OCI-LY7 (cell line): Measurements from ENCODE around the gene FRMD1. TPM values are rescaled to one million over a fixed set of nuclear protein-coding genes. Genes with fewer than 3 reads are reported as not detected.

Experiments
- BruUV-seq: library from RNA; stranded (reverse); fragments of 400-500 nt; replicated peaks from 2 replicates; lab custom pipeline; 2021; lab: Mats Ljungman, UMichigan
- CTCF ChIA-PET: fragments of 300-600 bp; sonication (Branson Sonifier 250); formaldehyde crosslinking; loops from one replicate; lab custom pipeline; 2022; ENCODE audit warnings: antibody characterized with exemption; ENCODE audit not compliant: unreplicated experiment; lab: Charles Lee
- POLR2A ChIA-PET: fragments of 300-600 bp; sonication (Branson Sonifier 250); formaldehyde crosslinking; loops from one replicate; lab custom pipeline; 2022; ENCODE audit warnings: antibody characterized with exemption; lab: Charles Lee
- DNase-seq: peaks from one replicate; pipeline ENCODE4 v3.0.0-alpha.2; 2015; ENCODE audit warnings: low spot score
- H2AFZ ChIP-seq: fragments of 200-600 bp; sonication (generic), shearing (Covaris generic); 2 replicates; pipeline ENCODE4 v1.6.1; 2014; ENCODE audit warnings: mild to moderate bottlenecking, antibody characterized with exemption, low read length, moderate library complexity
- H3K27ac ChIP-seq: fragments of 200-600 bp; sonication (generic); 2 replicates; pipeline ENCODE4 v1.5.1; 2014; ENCODE audit warnings: mixed run types, low read depth, mild to moderate bottlenecking, moderate library complexity, low read length, inconsistent platforms; ENCODE audit not compliant: poor library complexity, severe bottlenecking
- H3K36me3 ChIP-seq: fragments of 200-600 bp; sonication (generic); 2 replicates; pipeline ENCODE4 v1.6.1; 2014; ENCODE audit warnings: mild to moderate bottlenecking, antibody characterized with exemption, low read length, moderate library complexity, mixed read lengths; ENCODE audit not compliant: insufficient read depth
- H3K4me1 ChIP-seq: fragments of 200-600 bp; sonication (generic); 2 replicates; pipeline ENCODE4 v1.5.1; 2014; ENCODE audit warnings: mild to moderate bottlenecking, low read length; ENCODE audit not compliant: insufficient read depth, poor library complexity, severe bottlenecking
- H3K4me2 ChIP-seq: fragments of 200-600 bp; sonication (generic); 2 replicates; pipeline ENCODE4 v1.6.1; 2014; ENCODE audit warnings: mild to moderate bottlenecking, low read length
- H3K4me3 ChIP-seq: fragments of 200-600 bp; sonication (generic); 2 replicates; pipeline ENCODE4 v1.5.1; 2014; ENCODE audit warnings: mild to moderate bottlenecking, low read depth, low read length; ENCODE audit not compliant: poor library complexity, severe bottlenecking
- H3K79me2 ChIP-seq: fragments of 200-600 bp; sonication (generic); 2 replicates; pipeline ENCODE4 v1.6.1; 2016; ENCODE audit warnings: low read depth, mild to moderate bottlenecking, low read length, moderate library complexity, mixed read lengths; ENCODE audit not compliant: insufficient read depth
- H3K9me2 ChIP-seq: fragments of 200-600 bp; sonication (generic); 2 replicates; pipeline ENCODE4 v1.6.1; 2016; ENCODE audit warnings: mild to moderate bottlenecking, low read length, mixed read lengths; ENCODE audit not compliant: insufficient read depth
- H3K9me3 ChIP-seq: fragments of 200-600 bp; sonication (generic); 2 replicates; pipeline ENCODE4 v1.6.1; 2014; ENCODE audit warnings: mild to moderate bottlenecking, mixed run types, low read length, mixed read lengths
- H4K20me1 ChIP-seq: fragments of 200-600 bp; sonication (generic); 2 replicates; pipeline ENCODE4 v1.6.1; 2014; ENCODE audit warnings: mild to moderate bottlenecking, antibody characterized with exemption, low read length, moderate library complexity, mixed read lengths; ENCODE audit not compliant: insufficient read depth
- EZH2phosphoT487 ChIP-seq: fragments of 200-600 bp; sonication (generic); IDR thresholded peaks from 2 replicates; pipeline ENCODE4 v1.6.1; 2018; ENCODE audit warnings: low read depth, borderline replicate concordance, mild to moderate bottlenecking, mixed run types, antibody characterized with exemption, low read length, moderate library complexity, mixed read lengths
- intact Hi-C: fragments of 100-400 bp; cut with micrococcal nuclease; formaldehyde crosslinking; loops from one replicate; pipeline ENCODE4 v1.10.0; 2022; ENCODE audit not compliant: unreplicated experiment
- total RNA-seq, 2 experiments: library from RNA; depleted of rRNA in 1 of 2; stranded (reverse); fragments of >200 nt in 1 of 2; shearing (Covaris generic) in 1 of 2; gene quantifications; 2 replicates each; pipeline ENCODE4 v1.2.3, GENCODE V29; 2014 to 2022
- TF ChIP-seq, protein P1 (sequence below): fragments of 200-600 bp; sonication (generic); conservative IDR thresholded peaks from 2 replicates; pipeline ENCODE4 v1.5.1; 2014; ENCODE audit warnings: mild to moderate bottlenecking, antibody characterized with exemption, low read length, moderate library complexity, mixed read lengths

The FRMD1 gene
- total RNA-seq, 2 experiments from 2014 or later: not detected

DNA sequence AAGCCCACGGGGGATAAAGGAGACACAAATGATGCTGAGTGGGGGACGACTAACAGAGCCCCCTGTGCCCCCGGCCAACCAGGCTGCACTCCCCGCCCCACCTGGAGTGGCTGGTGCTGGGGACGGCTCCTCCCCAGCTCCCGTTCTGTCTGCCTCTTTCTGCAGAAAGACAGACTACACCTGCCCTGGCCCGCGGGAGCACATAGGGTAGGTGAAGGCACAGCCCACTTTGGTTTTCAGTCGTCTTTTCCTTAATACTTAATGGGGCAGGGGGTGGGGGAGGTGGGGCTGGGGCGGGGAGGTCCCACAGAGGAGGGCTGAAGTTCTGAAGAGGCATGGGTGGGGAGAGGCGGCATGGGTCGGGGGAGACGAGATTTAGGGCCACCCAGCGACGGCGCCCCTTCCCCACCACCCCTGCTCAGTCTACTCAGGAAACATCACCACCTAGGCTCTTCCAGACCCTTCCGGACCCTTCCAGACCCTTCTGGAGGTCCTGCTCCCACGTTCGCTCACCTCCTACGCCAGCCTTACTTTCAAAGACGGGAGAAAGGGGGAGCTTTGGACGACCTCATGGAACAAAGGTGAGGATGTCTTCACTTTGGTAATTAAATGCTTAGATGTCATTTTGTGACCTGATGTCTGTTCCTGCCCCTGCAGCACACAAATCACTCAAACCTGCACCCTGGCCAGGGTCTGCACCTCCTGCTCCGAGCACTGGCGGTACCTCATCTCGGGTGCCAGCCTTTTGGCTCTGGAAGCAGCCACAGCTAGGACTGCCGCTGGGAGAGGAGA, 21.2 kb upstream of the FRMD1 start:
- Histone ChIP-seq H3K9me3 (no peaks in the 10 kb centered on the region), H3K27ac (no peak overlapping the region), H4K20me1 (no peaks in the 10 kb centered on the region), H3K79me2 (no peaks in the 10 kb centered on the region), H3K4me3 (no peak overlapping the region), H3K9me2 (no peaks in the 10 kb centered on the region), H3K36me3 (no peaks in the 10 kb centered on the region), H3K4me1 (no peaks in the 10 kb centered on the region), H2AFZ (no peak overlapping the region), H3K4me2 (no peak overlapping the region)
- POLR2A ChIA-PET: no interaction called here
- DNase-seq: no peak
- no peak for TF ChIP-seq EZH2phosphoT487
- TF ChIP-seq, protein P1, sequence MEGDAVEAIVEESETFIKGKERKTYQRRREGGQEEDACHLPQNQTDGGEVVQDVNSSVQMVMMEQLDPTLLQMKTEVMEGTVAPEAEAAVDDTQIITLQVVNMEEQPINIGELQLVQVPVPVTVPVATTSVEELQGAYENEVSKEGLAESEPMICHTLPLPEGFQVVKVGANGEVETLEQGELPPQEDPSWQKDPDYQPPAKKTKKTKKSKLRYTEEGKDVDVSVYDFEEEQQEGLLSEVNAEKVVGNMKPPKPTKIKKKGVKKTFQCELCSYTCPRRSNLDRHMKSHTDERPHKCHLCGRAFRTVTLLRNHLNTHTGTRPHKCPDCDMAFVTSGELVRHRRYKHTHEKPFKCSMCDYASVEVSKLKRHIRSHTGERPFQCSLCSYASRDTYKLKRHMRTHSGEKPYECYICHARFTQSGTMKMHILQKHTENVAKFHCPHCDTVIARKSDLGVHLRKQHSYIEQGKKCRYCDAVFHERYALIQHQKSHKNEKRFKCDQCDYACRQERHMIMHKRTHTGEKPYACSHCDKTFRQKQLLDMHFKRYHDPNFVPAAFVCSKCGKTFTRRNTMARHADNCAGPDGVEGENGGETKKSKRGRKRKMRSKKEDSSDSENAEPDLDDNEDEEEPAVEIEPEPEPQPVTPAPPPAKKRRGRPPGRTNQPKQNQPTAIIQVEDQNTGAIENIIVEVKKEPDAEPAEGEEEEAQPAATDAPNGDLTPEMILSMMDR: no peak
- intact Hi-C loops: no loop called here
- BruUV-seq: no TSS peak
- CTCF ChIA-PET: no interaction called here

DNA sequence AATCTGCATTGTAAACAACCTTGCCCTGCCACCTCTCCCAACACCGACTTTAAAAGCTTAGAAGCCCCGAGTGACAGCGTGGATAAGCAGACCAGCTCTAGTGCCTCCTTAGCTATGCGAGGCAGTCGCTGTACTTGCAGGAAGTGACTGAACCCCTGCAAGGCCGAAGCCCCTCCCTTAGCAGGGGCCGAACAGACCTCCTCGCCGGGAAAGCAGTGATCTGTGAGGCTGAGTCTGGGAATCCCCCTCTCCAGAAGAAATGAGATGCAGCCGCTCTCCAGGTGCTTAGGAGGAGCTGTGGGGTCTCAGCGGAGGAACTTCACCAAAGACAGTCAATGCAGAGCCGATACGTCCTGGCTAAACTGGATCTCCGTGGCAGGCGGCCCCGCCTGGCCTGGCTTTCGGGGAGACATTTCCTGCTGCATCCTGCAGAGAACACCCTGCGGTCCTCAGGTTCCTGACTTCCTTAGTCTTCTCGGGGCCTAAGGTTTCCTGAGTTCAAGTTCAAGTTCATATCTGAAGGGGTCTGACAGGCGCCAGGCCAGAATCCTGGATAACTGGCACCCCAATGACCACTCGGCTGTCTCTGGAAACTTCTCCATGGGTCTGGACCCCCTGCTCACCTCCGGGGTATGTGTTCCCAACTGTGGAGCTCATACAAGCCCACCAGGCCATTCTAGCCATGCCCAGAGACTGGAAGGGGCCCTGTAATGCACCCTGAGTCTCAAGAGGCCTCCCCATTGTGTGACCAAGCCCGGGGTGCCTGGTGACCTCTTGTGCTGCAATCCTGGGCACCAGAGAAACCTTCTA, 20.4 kb upstream of the FRMD1 start:
- Histone ChIP-seq H3K36me3 (no peaks in the 10 kb centered on the region), H3K4me1 (no peaks in the 10 kb centered on the region), H3K4me3 (no peak overlapping the region), H3K4me2 (no peak overlapping the region), H3K27ac (no peak overlapping the region), H3K9me2 (no peaks in the 10 kb centered on the region), H3K79me2 (no peaks in the 10 kb centered on the region), H4K20me1 (no peaks in the 10 kb centered on the region), H2AFZ (no peak overlapping the region), H3K9me3 (no peaks in the 10 kb centered on the region)
- POLR2A ChIA-PET: no interaction called here
- no peak for DNase-seq
- BruUV-seq: no TSS peak
- TF ChIP-seq, protein P1: no peak
- TF ChIP-seq EZH2phosphoT487: no peak
- CTCF ChIA-PET: no interaction called here
- intact Hi-C loops: no loop called here
